Measurements from ENCODE around the gene TAS2R8. TPM values are rescaled to one million over a fixed set of nuclear protein-coding genes. Genes with fewer than 3 reads are reported as not detected.

The TAS2R8 gene
- total RNA-seq, 1 experiment from 2014 or later, result not detected

- Mint-ChIP-seq H3K27me3 (ENCODE audit: low read depth) (peaks cover 4% of the 10 kb centered on the region; the same call in 1 of the 2 replicates), H3K9me3 (peaks cover 37% of the 10 kb centered on the region), H3K27ac (no peak overlapping the region), H3K4me3 (no peak overlapping the region), H3K4me1 (no peaks in the 10 kb centered on the region), H3K36me3 (peaks cover 42% of the 10 kb centered on the region)
- no peak for ATAC-seq
- ChIA-PET POLR2A (no interaction called here), CTCF (interaction anchor here (1.6 kb wide), 1 partner anchor 346 kb away, joined by 3 read pairs; no protein-coding TSS in a partner anchor)
- TF ChIP-seq HMGXB4 (CRISPR knock-in tag; IDR thresholded peaks at IDR 0.05), result no peak
- no peak for TF ChIP-seq AR (CRISPR knock-in tag; IDR thresholded peaks at IDR 0.05)
- no peak for TF ChIP-seq PREB (CRISPR knock-in tag; IDR thresholded peaks at IDR 0.05; ENCODE audit: borderline replicate concordance)
- no peak for TF ChIP-seq CDX4 (CRISPR knock-in tag; IDR thresholded peaks at IDR 0.05; ENCODE audit: borderline replicate concordance)
- TF ChIP-seq ZNF671 (CRISPR knock-in tag; IDR thresholded peaks at IDR 0.05), result no peak
- no peak for TF ChIP-seq MXD4 (CRISPR knock-in tag; IDR thresholded peaks at IDR 0.05; ENCODE audit: borderline replicate concordance)
- no peak for DNase-seq (ENCODE audit: low spot score)
Measured at GRCh38 chr12:10853776-10854175, 46.7 kb upstream of the TAS2R8 start.

- H3K36me3 Mint-ChIP-seq, result peaks cover 23% of the 10 kb centered on the region
- no peak for DNase-seq (ENCODE audit: low spot score)
- POLR2A ChIA-PET, result no interaction called here
- no peaks in the 10 kb centered on the region for H3K4me1 Mint-ChIP-seq
- no peak for ATAC-seq
- no peak overlapping the region for H3K4me3 Mint-ChIP-seq
- CTCF ChIA-PET, result no interaction called here
- H3K27me3 Mint-ChIP-seq (ENCODE audit: low read depth), result peaks cover 4% of the 10 kb centered on the region; the same call in 1 of the 2 replicates
- no peak overlapping the region for H3K27ac Mint-ChIP-seq
- peaks cover 12% of the 10 kb centered on the region for H3K9me3 Mint-ChIP-seq
- TF ChIP-seq ZNF512 (CRISPR knock-in tag; IDR thresholded peaks at IDR 0.05; ENCODE audit: borderline replicate concordance) (no peak), AFF4 (CRISPR knock-in tag; IDR thresholded peaks at IDR 0.05; ENCODE audit: borderline replicate concordance) (no peak), ZBTB21 (CRISPR knock-in tag; IDR thresholded peaks at IDR 0.05; ENCODE audit: borderline replicate concordance) (no peak), CREM (CRISPR knock-in tag; IDR thresholded peaks at IDR 0.05) (no peak), PRDM15 (CRISPR knock-in tag; IDR thresholded peaks at IDR 0.05) (no peak), NFYB (CRISPR knock-in tag; conservative IDR thresholded peaks at IDR 0.05; ENCODE audit: low read depth) (no peak), HMGA2 (CRISPR knock-in tag; IDR thresholded peaks at IDR 0.05) (no peak), NR3C1 (CRISPR knock-in tag; conservative IDR thresholded peaks at IDR 0.05; ENCODE audit: low read depth) (no peak), ESRRA (CRISPR knock-in tag; IDR thresholded peaks at IDR 0.05; ENCODE audit: borderline replicate concordance) (no peak), ERG (CRISPR knock-in tag; IDR thresholded peaks at IDR 0.05) (no peak)
Measured at GRCh38 chr12:10851243-10851858, 44.3 kb upstream of the TAS2R8 start.
